ENCODE measurements around the gene RYR2. TPM values are rescaled to one million over a fixed set of nuclear protein-coding genes. Genes with fewer than 3 reads are reported as not detected.
A peak's percentile ranks its signal among the peaks of the same experiment; 100 is the strongest.

The RYR2 gene
- total and polyA plus RNA-seq, 4 donors: 0.43 to 11.6 (median 2.0) TPM

DNA sequence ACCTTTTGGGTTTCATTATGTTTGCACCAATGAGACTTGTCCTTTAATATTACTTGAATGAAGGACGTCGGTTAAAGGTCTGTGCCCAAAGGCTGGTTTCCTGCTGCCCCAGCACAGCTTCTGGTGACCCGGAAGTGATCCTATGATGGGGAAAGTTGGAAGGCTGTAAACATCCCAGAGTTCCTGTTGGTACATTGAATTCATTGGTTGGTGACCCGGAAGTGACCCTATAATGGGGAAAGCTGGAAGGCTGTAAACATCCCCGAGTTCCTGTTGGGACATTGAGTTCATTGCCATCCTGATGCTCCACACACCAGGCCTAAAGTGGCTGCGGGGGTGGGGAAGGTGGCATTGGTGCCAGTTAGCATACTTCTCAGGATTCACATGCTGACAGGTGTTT, 187.3 kb downstream of the RYR2 start:
- no peaks in the 10 kb centered on the region for H3K27me3 ChIP-seq (ENCODE audit: control insufficient read depth in 3 of 3, insufficient read depth in 3 of 3, low read length in 2 of 3)
- TF ChIP-seq, protein P1, sequence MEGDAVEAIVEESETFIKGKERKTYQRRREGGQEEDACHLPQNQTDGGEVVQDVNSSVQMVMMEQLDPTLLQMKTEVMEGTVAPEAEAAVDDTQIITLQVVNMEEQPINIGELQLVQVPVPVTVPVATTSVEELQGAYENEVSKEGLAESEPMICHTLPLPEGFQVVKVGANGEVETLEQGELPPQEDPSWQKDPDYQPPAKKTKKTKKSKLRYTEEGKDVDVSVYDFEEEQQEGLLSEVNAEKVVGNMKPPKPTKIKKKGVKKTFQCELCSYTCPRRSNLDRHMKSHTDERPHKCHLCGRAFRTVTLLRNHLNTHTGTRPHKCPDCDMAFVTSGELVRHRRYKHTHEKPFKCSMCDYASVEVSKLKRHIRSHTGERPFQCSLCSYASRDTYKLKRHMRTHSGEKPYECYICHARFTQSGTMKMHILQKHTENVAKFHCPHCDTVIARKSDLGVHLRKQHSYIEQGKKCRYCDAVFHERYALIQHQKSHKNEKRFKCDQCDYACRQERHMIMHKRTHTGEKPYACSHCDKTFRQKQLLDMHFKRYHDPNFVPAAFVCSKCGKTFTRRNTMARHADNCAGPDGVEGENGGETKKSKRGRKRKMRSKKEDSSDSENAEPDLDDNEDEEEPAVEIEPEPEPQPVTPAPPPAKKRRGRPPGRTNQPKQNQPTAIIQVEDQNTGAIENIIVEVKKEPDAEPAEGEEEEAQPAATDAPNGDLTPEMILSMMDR (IDR thresholded peaks at IDR 0.05; ENCODE audit: control extremely low read depth, extremely low read depth): no peak

DNA sequence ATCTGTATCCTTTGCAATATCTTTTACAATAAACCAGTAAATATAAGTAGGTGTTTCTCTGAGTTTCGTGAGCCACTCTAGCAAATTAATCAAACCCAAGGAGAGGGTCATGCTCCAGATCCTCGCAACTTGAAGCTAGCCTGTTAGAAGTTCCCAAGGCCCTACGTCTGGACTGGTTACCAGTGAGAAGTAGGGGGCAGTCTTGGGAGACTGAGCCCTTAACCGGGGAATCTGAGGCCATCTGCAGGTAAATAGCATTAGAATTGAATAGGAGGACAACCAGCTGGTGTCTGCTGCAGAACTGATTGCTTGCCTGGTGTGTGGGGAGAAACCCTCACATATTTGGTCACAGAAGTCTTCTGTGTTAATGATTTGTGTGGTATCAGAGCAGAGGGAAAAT, 190.5 kb downstream of the RYR2 start:
- Histone ChIP-seq H3K4me3 (no peak overlapping the region), H3K4me1 (ENCODE audit: control insufficient read depth in 5 of 5, insufficient read depth in 5 of 5, low read length in 5 of 5) (peaks cover 0 to 26% (median 2%) of the 10 kb centered on the region in 5 donors), H3K9me3 (ENCODE audit: control insufficient read depth in 4 of 4, insufficient read depth in 3 of 4, low read length in 3 of 4) (peaks cover 0 to 2% (median 0%) of the 10 kb centered on the region in 4 donors), H3K27me3 (ENCODE audit: control insufficient read depth in 3 of 3, insufficient read depth in 3 of 3, low read length in 2 of 3) (no peaks in the 10 kb centered on the region), H3K27ac (ENCODE audit: low read depth in 1 of 2, low read length in 1 of 2) (no peak overlapping the region), H3K36me3 (ENCODE audit: control insufficient read depth in 4 of 4, insufficient read depth in 4 of 4, low read length in 4 of 4) (no peaks in the 10 kb centered on the region), H3K9ac (ENCODE audit: insufficient read depth in 1 of 2, low read length in 2 of 2) (no peak overlapping the region)
- 72 to 79% methylated on average over 4 of the region's 4 CpGs for WGBS, 2 donors
- TF ChIP-seq, protein P1 (IDR thresholded peaks at IDR 0.05; ENCODE audit: control extremely low read depth, extremely low read depth): no peak
- DNase-seq: no peak
- no peak for ATAC-seq (ENCODE audit: insufficient read depth, low FRiP score)

More for the DNA sequence above, 187.3 kb downstream of the RYR2 start:
- DNase-seq (no peak), ATAC-seq (ENCODE audit: insufficient read depth, low FRiP score) (no peak)
- H3K4me1 ChIP-seq (ENCODE audit: control insufficient read depth in 5 of 5, insufficient read depth in 5 of 5, low read length in 5 of 5): peaks cover 0 to 18% (median under 1%) of the 10 kb centered on the region in 5 donors
- H3K9me3 ChIP-seq (ENCODE audit: control insufficient read depth in 4 of 4, insufficient read depth in 3 of 4, low read length in 3 of 4): peaks cover 0 to 2% (median 0%) of the 10 kb centered on the region in 4 donors
- no peak overlapping the region for H3K4me3 ChIP-seq
- no peak overlapping the region for H3K9ac ChIP-seq (ENCODE audit: insufficient read depth in 1 of 2, low read length in 2 of 2)
- H3K27ac ChIP-seq (ENCODE audit: low read depth in 1 of 2, low read length in 1 of 2): no peak overlapping the region
- WGBS, 2 donors: 73 to 80% methylated on average over 6 of the region's 6 CpGs
- H3K36me3 ChIP-seq (ENCODE audit: control insufficient read depth in 4 of 4, insufficient read depth in 4 of 4, low read length in 4 of 4): no peaks in the 10 kb centered on the region

- H3K9ac ChIP-seq (ENCODE audit: insufficient read depth in 1 of 2, low read length in 2 of 2): no peak overlapping the region
- WGBS, 2 donors: 34 to 64% methylated on average over 3 of the region's 3 CpGs
- H3K4me1 ChIP-seq (ENCODE audit: control insufficient read depth in 5 of 5, insufficient read depth in 5 of 5, low read length in 5 of 5): peaks cover 0 to 32% (median 0%) of the 10 kb centered on the region in 5 donors
- H3K4me3 ChIP-seq: no peak overlapping the region
- peak; percentile 59 to 88 (median 76) for DNase-seq
- no peak overlapping the region for H3K27ac ChIP-seq (ENCODE audit: low read depth in 1 of 2, low read length in 1 of 2)
- TF ChIP-seq, protein P1 (IDR thresholded peaks at IDR 0.05; ENCODE audit: control extremely low read depth, extremely low read depth): no peak
- H3K9me3 ChIP-seq (ENCODE audit: control insufficient read depth in 4 of 4, insufficient read depth in 3 of 4, low read length in 3 of 4): no peaks in the 10 kb centered on the region
- H3K36me3 ChIP-seq (ENCODE audit: control insufficient read depth in 4 of 4, insufficient read depth in 4 of 4, low read length in 4 of 4): no peaks in the 10 kb centered on the region
- H3K27me3 ChIP-seq (ENCODE audit: control insufficient read depth in 3 of 3, insufficient read depth in 3 of 3, low read length in 2 of 3): no peaks in the 10 kb centered on the region
- ATAC-seq (ENCODE audit: insufficient read depth, low FRiP score): peak; percentile 78
Observed at GRCh38 chr1:237235091-237235490, 193.1 kb downstream of the RYR2 start.

GRCh38 chr1:237237721-237238120, 195.7 kb downstream of the RYR2 start:
- no peaks in the 10 kb centered on the region for H3K36me3 ChIP-seq (ENCODE audit: control insufficient read depth in 4 of 4, insufficient read depth in 4 of 4, low read length in 4 of 4)
- DNase-seq: no peak
- peak overlapping the region in 1 of 2 donors; percentile 9 for H3K27ac ChIP-seq (ENCODE audit: low read depth in 1 of 2, low read length in 1 of 2)
- TF ChIP-seq, protein P1 (IDR thresholded peaks at IDR 0.05; ENCODE audit: control extremely low read depth, extremely low read depth): no peak
- no peak overlapping the region for H3K4me3 ChIP-seq
- H3K27me3 ChIP-seq (ENCODE audit: control insufficient read depth in 3 of 3, insufficient read depth in 3 of 3, low read length in 2 of 3): no peaks in the 10 kb centered on the region
- ATAC-seq (ENCODE audit: insufficient read depth, low FRiP score): no peak
- 85 to 92% methylated on average over 3 of the region's 3 CpGs for WGBS, 2 donors
- peaks cover 0 to 30% (median 0%) of the 10 kb centered on the region in 5 donors for H3K4me1 ChIP-seq (ENCODE audit: control insufficient read depth in 5 of 5, insufficient read depth in 5 of 5, low read length in 5 of 5)
- no peaks in the 10 kb centered on the region for H3K9me3 ChIP-seq (ENCODE audit: control insufficient read depth in 4 of 4, insufficient read depth in 3 of 4, low read length in 3 of 4)
- no peak overlapping the region for H3K9ac ChIP-seq (ENCODE audit: insufficient read depth in 1 of 2, low read length in 2 of 2)
